Neural crest cell (in vitro differentiated cells): ENCODE data around the gene NMU. TPM values are rescaled to one million over a fixed set of nuclear protein-coding genes. Genes with fewer than 3 reads are reported as not detected.

Source experiments
- DNase-seq: peaks from one replicate; pipeline ENCODE4 v3.0.0; 2021; ENCODE audit warnings: low read depth, mixed read lengths, low spot score
- H3K27ac Mint-ChIP-seq: one replicate; pipeline ENCODE4 v1.8.0; 2021; ENCODE audit warnings: mild to moderate bottlenecking, mixed read lengths; ENCODE audit not compliant: unreplicated experiment
- H3K27me3 Mint-ChIP-seq: 2 replicates; pipeline ENCODE4 v1.8.0; 2021; ENCODE audit warnings: low read depth, mild to moderate bottlenecking, mixed read lengths
- H3K36me3 Mint-ChIP-seq: 2 replicates; pipeline ENCODE4 v1.8.0; 2021; ENCODE audit warnings: low read depth, mild to moderate bottlenecking, mixed read lengths
- H3K4me1 Mint-ChIP-seq: 2 replicates; pipeline ENCODE4 v1.8.0; 2021; ENCODE audit warnings: mixed read lengths
- H3K4me3 Mint-ChIP-seq: one replicate; pipeline ENCODE4 v1.8.0; 2021; ENCODE audit warnings: mild to moderate bottlenecking, mixed read lengths
- H3K9me3 Mint-ChIP-seq: 2 replicates; pipeline ENCODE4 v1.8.0; 2021; ENCODE audit warnings: mixed read lengths
- CTCF ChIP-seq: fragments of 200-600 bp; sonication (generic); conservative IDR thresholded peaks from 2 replicates; pipeline ENCODE4 v1.5.0; 2021; ENCODE audit warnings: antibody characterized with exemption, mild to moderate bottlenecking
- total RNA-seq: library from RNA; stranded (reverse); gene quantifications from 2 replicates; pipeline ENCODE4 v1.2.1, GENCODE V29; 2021

NMU gene
- total RNA-seq, 1 donor from 2014 or later = 10.3 TPM

GRCh38 chr4:55612341-55612740 lies 23.8 kb downstream of the NMU start:
- Mint-ChIP-seq H3K36me3 (no peaks in the 10 kb centered on the region), H3K27me3 (peaks cover 2% of the 10 kb centered on the region), H3K9me3 (no peaks in the 10 kb centered on the region), H3K4me3 (no peak overlapping the region), H3K27ac (no peak overlapping the region), H3K4me1 (peaks cover 4% of the 10 kb centered on the region)
- DNase-seq = no peak
- TF ChIP-seq CTCF = no peak

- no peak for TF ChIP-seq CTCF
- Mint-ChIP-seq H3K36me3 (no peaks in the 10 kb centered on the region), H3K4me3 (no peak overlapping the region), H3K9me3 (no peaks in the 10 kb centered on the region), H3K27ac (no peak overlapping the region), H3K27me3 (no peaks in the 10 kb centered on the region), H3K4me1 (peaks cover 4% of the 10 kb centered on the region)
- DNase-seq = no peak
Observed at GRCh38 chr4:55611358-55612059, 24.6 kb downstream of the NMU start.

- Mint-ChIP-seq H3K4me1 (peaks cover 4% of the 10 kb centered on the region), H3K9me3 (no peaks in the 10 kb centered on the region), H3K4me3 (no peak overlapping the region), H3K36me3 (no peaks in the 10 kb centered on the region), H3K27me3 (no peaks in the 10 kb centered on the region), H3K27ac (no peak overlapping the region)
- no peak for TF ChIP-seq CTCF
- no peak for DNase-seq
Observed at GRCh38 chr4:55610381-55610780, 25.7 kb downstream of the NMU start.

- Mint-ChIP-seq H3K9me3 (no peaks in the 10 kb centered on the region), H3K4me1 (peaks cover 4% of the 10 kb centered on the region), H3K27ac (no peak overlapping the region), H3K36me3 (no peaks in the 10 kb centered on the region), H3K4me3 (no peak overlapping the region), H3K27me3 (no peaks in the 10 kb centered on the region)
- no peak for TF ChIP-seq CTCF
- DNase-seq = no peak
Observed at GRCh38 chr4:55609393-55609866, 26.7 kb downstream of the NMU start.

- no peak for TF ChIP-seq CTCF
- Mint-ChIP-seq H3K27ac (no peak overlapping the region), H3K36me3 (no peaks in the 10 kb centered on the region), H3K4me1 (peaks cover 4% of the 10 kb centered on the region), H3K9me3 (no peaks in the 10 kb centered on the region), H3K27me3 (no peaks in the 10 kb centered on the region), H3K4me3 (no peak overlapping the region)
- no peak for DNase-seq
Observed at GRCh38 chr4:55608591-55608990, 27.5 kb downstream of the NMU start.
